Activated T-cell treated with anti-CD3 and anti-CD28 coated beads for 4 hours (primary cell): ENCODE data around the gene TSHZ2.
"Not testable (repeated sequence)": the region's sequence is repeated elsewhere in the genome, so short reads cannot be mapped to it uniquely, and the experiment has no call there.

Experiments used
- DNase-seq: peaks from one replicate; pipeline ENCODE4 v3.0.0-alpha.2; 2020

Gene TSHZ2

DNA sequence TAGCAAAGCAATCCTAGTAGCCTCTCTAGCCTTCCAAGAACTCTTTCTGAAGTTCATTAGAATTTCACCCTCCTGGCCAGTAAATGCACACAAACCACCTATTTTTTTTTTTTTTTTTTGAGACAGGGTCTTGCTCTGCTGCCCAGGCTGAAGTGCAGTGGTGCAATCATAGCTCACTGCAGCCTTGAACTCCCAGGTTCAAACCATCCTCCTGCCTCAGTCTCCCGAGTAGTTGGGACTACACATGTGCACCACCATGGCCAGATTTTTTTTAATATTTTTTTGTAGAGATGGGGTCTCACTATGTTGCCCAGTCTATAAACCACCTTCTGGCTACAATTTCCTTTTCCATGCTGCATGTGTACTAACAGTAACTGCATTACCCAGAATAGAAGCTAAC, 320.2 kb downstream of the TSHZ2 start:
- no peak for DNase-seq

GRCh38 chr20:53294804-53295203, 322.6 kb downstream of the TSHZ2 start:
- no peak for DNase-seq

DNA sequence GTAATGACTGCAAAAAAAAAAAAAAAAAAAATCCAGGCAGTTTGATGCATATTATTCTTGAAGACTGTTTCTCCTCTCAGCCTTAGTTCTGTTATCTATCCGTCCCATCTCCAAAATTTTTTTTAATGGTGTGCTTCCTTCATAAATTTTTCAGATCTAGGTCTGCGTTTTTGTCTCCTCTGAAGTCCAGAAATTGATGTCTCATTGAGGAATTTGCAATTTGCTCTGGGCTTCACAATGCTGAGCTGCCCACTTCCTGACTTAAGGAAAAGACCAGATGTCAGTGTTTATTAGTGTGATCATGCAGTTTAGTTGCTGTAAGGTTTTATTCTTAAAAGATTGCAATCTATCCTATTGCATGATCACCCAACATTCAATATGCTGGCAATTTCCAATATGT, 323.9 kb downstream of the TSHZ2 start:
- no peak for DNase-seq

- no peak for DNase-seq
Observed at GRCh38 chr20:53296451-53297153, 324.4 kb downstream of the TSHZ2 start.

- no peak for DNase-seq
Observed at GRCh38 chr20:53297154-53297529, 325.0 kb downstream of the TSHZ2 start.

DNA sequence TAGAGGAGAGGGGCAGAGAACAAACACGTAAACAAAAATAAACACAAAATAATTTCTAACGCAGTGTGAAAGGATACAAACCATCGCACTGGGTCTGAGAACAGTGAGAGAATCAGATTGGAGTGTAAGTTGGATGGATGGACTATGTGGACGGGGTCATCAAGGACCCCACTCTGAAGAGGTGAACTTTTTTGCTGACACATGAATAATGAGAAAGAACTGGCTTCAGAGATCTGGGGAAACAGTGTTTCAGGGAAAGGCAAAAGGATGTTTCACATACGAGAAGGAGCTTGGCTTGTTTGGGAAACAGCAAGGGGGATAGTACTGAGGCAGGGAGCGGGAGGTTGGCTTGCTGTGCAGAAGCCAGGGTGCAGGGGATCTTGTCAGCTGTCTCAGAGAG, 326.1 kb downstream of the TSHZ2 start:
- DNase-seq = no peak

DNA sequence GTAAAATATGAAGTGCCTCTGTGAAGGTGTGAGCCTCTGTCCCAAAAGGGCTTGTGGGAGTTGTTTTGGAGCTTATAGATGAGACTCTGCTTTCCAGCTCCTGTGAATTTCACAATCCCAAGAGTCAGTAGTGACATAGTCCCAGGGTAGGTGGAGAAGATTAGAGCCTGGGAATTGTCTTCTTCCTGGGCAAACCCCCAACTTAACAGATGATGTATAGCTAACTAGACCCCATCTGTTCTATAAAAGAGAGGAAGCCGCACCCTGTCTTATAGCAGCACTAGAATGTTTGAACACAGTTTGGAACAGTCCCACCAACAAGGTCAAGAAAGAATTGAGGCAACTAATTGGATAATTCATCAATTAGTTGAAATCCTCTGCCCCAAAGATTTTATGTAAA, 326.8 kb downstream of the TSHZ2 start:
- no peak for DNase-seq

GRCh38 chr20:53299831-53300230, 327.7 kb downstream of the TSHZ2 start:
- no peak for DNase-seq

DNA sequence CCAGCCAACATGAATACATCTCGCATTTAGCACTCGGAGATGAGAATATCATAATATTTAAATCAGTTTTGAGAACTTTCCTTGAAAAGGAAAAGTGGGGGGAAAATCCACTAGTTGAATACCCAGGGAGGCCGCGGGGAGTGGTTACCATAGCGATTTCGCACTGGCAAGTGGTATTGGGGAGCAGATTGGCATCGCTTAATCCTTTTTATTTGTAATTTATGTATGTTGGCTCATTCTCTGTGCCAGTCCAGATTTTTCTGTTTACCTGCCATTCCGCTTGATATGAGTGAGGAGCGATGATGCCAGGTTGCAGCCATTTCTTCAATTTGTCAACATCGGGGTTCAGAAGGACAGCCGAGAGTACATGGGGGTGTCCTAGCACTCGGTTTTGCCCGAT, 329.7 kb downstream of the TSHZ2 start:
- DNase-seq = no peak

DNA sequence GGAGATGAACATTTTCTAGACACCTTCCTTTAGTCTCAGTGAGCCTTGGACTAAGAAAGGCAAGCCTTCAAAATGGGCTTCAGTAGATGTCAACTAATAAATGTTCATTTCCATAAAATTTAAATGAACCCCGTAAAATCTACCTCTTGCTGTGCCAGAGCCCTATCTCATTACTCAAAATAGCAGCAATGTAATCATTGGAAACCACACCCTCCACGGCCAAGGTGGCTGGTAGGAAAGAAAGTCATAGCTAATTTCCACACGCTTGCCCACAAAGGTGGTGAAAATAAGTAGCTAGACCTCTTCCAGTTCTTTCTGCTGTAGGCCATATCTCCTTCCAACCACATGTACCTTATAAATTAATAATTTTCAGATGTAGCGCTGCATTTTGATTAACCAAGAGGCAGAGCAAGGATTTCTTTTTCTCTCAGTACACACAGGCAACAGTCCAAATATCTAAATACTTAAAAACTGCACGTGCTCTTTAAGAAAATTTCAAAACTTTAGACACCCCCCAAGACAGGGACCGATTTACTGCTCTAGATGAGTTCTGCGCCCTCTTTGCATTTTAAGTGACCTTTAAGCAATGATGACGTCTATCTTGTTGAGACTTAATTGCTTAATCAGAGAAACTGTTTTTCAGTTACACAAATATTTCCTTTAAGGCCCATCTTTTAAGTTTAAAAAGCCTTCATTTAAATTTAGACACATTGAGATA, 330.7 kb downstream of the TSHZ2 start:
- DNase-seq = no peak

DNA sequence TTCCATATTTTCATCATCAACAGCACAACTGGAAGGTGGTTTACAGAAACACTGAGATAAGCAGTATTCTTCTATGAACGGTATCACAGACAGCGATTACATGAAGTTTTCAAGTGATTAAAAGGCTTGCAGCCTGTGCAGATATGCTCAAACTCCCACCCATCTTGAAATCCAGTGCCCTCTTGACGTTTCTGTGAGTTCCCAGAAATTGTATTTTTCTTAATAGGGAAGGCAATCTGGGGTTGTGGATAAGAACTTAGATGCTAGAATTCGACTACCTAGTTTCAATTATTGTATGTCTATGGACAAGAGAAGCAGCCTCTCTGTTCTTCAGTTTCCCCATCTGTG, 331.2 kb downstream of the TSHZ2 start:
- no peak for DNase-seq

GRCh38 chr20:53304146-53304545, 332.0 kb downstream of the TSHZ2 start:
- DNase-seq = no peak

DNA sequence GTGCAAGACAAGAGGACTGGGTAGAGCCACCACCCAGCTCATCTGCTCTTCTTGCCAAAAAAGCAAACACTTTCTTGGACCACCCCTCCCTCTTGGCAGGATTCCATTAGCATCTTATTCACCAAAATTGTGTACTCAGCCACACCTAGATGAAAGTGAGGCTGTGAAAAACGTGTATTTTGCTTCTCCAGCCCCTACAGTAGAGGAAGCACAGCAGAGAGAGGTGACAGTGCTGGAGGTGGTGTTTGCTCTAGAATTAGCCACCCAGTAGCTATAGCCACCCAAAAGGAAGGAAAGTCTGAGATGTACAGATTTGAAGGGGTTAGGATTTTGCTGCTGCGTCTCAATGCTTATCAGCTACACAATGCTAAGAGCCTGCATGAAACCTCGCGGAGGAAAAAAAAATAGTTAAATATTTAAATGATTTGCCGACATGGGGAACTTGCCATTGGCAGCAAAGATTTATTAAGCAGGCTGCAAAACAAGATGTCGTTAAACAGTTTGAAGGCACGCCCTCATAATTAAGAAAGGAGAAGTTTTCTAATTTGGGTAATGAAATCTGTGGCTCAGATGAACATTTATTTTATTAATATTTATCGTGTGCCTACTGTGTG, 334.1 kb downstream of the TSHZ2 start:
- DNase-seq = no peak

- DNase-seq = no peak
Observed at GRCh38 chr20:53307964-53308597, 335.9 kb downstream of the TSHZ2 start.

DNA sequence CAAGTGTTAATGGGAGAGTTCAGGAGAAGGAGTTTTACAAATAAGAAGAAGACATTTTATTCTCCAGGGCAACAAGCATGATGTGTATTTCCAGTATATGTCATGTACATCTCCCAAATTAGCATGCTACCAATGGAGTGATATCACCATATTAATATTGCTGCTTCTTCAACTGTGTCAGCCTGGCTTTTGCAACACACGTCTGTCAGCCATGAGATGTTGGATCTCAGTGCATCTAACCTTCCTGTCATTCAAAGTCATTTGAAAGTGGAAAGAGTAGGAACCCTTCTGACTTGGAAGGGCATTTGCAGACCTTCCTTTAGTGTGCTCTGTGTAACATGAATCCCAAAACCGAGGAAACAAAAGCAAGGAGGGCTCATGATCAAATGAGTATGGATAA, 337.4 kb downstream of the TSHZ2 start:
- no peak for DNase-seq

DNA sequence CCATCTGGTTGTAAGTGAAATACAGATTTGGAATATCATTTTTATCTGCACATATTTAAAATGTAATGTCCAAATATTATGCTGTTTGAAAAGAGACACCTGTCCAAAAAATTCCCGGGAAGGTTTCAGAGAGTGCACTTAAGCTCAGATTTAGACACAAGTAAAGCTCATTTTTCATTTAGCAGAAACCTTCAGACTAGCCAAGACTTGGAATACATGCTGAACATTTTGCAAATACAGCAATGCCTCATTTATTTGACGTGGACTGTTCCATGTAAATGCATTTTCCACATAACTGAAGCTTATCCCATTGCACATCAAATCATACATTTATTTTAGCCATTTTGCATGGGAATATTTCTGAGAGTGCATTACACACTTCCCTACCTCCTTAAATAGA, 340.8 kb downstream of the TSHZ2 start:
- no peak for DNase-seq

GRCh38 chr20:53316206-53316937, 344.2 kb downstream of the TSHZ2 start:
- no peak for DNase-seq

- no peak for DNase-seq
Observed at GRCh38 chr20:53319200-53319599, 347.0 kb downstream of the TSHZ2 start.

- DNase-seq = no peak
Observed at GRCh38 chr20:53319716-53320115, 347.6 kb downstream of the TSHZ2 start.

GRCh38 chr20:53320701-53321100, 348.5 kb downstream of the TSHZ2 start:
- no peak for DNase-seq

- no peak for DNase-seq
Observed at GRCh38 chr20:53321596-53321995, 349.4 kb downstream of the TSHZ2 start.

DNA sequence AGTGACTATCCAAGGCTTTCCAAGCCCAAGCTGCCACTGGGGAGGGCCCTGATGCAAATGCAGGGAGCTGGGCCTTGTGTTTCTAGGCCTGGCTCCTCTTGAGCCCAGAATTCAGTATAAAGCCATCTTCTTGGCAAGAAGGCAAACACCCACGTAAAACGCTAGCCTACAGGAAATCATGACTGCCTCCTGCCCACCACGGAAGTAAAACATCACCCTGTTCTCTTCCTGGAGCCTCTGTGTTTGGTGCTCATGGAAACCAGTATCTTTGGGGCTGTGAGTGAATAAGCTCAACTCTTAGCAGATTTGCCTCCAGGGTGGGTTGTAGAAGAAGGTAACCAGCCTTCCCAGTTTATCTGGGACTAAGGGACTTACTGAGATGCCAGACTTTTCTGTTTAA, 350.5 kb downstream of the TSHZ2 start:
- DNase-seq = peak; percentile 2

- not testable (repeated sequence) for DNase-seq
Observed at GRCh38 chr20:53323460-53323859, 351.3 kb downstream of the TSHZ2 start.
